Hematopoietic multipotent progenitor cell treated with erythropoietin and hydrocortisone succinate and interleukin-3 and kit ligand, for 15 days (in vitro differentiated cells): ENCODE data around the gene NLGN4X.
"Not testable (repeated sequence)": the region's sequence is repeated elsewhere in the genome, so short reads cannot be mapped to it uniquely, and the experiment has no call there.

Source experiments
- DNase-seq: peaks from one replicate; pipeline ENCODE4 v3.0.0-alpha.2; 2015; ENCODE audit warnings: low spot score

The NLGN4X gene

DNA sequence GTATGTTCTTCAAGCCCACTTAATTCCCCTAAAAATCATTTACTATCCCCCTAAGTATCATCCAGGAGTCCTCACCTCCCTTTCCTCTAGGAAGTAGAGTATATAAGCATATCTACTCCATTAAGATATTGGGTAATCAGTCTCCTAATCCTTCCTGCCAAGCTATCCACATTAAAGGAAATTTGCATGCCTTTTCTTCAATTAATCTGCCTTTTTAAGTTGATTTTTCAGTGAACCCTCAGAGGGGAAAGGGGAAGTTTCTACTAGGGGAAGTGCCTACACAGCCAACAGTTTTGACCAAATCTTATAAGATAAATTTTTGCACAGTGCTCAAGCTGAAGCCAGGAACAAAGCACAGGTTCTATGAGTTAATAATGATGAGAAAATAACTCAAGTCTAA, 222.8 kb downstream of the NLGN4X start:
- DNase-seq, result no peak

DNA sequence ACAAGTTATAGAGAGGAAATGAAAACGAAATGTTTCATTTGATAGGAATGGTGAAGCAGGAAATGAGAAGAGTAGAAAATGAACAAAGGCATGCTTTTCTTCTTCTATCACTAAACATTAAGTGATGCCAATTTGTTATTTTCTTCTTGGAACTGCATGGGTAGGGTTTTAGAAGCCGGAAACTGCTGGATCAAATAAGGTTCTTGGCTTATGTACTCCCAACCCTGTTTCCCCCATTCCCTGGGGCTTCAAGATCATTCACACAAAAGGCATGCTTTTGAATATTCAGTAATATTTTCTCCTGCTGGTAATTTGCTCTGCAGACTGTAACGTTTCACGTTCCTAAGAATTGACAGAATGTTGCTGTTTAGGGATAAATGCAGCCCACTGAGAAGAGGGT, 224.1 kb downstream of the NLGN4X start:
- DNase-seq, result no peak

DNA sequence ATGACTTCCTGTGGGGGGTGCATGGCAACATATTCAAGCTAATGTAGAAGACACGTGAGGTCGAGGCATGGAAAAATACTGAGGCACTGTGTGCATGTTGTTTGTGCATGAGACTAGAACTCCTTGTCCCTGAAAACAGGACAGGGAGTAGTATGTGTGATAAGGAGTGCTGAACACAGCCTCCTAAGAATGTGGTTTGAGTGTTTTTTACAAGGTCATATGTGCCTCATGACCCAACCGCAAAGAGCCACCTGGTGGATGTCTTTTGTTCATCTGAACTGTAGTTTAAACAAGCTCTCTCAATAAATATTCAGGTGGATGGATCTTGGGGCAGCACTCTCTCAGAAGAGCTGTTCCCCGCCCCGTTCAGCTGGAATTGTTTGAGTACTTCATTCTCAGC, 226.6 kb downstream of the NLGN4X start:
- DNase-seq, result no peak

DNA sequence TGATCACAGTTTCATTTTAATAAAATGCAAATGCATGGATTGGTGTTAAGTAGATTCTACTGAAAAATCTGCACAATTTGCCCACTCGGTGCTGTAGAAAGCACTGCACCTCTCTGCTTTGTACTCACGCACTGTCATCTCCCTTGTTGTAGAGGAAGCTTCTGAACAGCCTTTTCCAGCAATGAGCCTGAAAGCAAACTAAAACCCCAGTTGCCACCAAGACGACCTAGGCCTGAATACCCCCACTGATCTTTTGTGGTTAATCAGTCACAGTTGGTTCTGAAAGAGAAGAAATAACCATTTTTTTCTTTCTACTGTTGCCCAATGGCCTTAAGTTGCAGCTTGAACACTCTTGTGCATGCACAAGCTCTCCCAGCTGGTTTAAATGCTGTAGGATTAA, 229.8 kb downstream of the NLGN4X start:
- no peak for DNase-seq

GRCh38 chrX:5998456-5998855, 230.2 kb downstream of the NLGN4X start:
- no peak for DNase-seq

DNA sequence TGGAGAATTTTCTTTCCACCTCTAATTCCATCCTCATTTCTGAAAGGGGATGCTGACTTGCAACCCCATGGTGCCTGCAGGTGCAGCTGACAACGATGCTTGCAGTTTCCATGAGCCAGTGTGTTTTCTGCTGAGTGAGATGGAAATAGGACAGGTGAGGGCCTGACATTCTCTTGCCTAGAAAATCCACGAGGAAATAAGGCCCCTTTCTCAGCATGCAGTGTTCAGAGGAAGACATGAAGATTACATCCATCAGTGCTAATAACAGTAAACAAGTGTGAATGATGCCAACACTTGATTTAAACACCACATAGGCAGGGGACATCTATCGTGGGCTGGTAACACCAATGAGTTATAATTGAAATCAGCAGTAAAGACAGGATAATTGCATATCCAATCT, 237.3 kb downstream of the NLGN4X start:
- DNase-seq, result no peak

DNA sequence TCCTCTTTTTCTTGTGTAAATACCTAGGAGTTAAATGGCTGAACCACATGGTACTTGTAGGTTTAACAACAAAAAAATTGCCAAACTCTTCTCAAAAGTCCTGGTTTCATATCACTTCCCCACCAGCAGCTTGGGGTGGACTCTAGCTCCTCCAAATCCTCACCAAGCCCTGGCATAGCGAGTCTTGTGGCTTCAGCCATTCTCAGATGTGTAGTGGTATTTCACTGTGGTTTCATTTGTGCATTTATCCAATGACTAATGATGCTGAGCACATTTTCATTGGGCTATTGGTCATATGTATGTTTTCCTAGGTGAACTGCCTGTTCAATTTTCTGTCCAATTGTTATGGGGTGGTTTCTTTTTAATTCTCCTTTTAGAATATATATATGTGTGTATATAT, 249.3 kb downstream of the NLGN4X start:
- no peak for DNase-seq

- no peak for DNase-seq
Observed at GRCh38 chrX:5976332-5976731, 252.3 kb downstream of the NLGN4X start.

GRCh38 chrX:5971300-5971699, 257.4 kb downstream of the NLGN4X start:
- no peak for DNase-seq

DNA sequence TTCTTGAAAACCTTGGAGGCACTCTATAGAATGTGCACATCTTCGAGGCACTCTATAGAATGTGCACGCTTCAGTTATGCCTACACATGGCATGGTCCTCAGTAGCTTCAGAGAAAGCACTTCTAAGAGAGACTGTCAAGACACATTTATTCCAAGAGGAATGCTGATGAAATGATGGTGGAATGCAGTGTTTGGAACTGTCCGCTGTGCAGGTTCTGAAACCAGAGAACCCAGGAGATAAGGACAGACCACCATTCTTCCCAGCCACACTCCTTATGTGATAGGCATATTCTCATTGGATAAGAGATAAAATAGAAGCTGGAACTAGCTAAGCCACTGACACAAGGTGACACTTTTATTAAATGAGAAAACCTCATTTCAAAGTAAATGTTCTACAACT, 263.3 kb downstream of the NLGN4X start:
- DNase-seq, result no peak

DNA sequence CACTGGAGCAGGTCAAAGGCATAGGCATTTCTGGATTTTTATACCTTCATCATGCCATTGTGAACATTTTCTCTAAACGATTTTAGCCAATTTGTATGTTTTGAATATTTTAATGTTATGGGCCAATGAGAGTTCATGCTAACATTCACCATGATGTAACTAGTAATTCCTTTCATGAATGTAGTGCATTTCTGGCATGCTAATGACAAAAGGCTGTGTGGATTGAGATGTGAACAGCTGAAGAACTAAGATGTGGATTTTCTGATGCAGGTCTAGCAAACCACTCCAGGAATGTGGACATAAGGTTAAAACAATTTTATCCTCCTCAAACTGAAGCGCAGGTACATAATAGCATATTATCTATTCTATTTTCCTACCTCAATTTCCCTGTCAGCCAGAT, 269.4 kb downstream of the NLGN4X start:
- no peak for DNase-seq

- no peak for DNase-seq
Observed at GRCh38 chrX:5958523-5958922, 270.1 kb downstream of the NLGN4X start.

GRCh38 chrX:5957506-5957905, 271.2 kb downstream of the NLGN4X start:
- no peak for DNase-seq

- no peak for DNase-seq
Observed at GRCh38 chrX:5936438-5936837, 292.2 kb downstream of the NLGN4X start.

- DNase-seq, result no peak
Observed at GRCh38 chrX:5928224-5928623, 300.4 kb downstream of the NLGN4X start.

DNA sequence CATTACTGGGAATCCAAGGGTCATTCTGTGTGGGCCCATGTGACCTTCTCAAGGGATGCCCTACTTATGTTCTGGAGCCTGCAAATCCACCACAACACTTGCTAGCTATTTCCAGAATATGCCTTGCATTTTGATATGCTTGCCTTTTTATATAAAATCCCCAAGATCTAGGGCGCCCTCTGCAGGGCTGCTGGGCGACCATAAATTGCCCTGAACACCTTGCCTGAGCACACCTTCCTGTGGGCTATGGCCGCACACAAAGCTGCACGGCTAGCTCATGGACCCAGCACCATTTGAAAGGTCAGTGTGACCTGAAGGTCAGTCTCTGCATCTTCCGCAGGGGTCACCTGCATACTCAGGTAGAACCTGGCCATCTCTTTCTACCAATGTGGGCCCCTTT, 311.7 kb downstream of the NLGN4X start:
- DNase-seq, result no peak

DNA sequence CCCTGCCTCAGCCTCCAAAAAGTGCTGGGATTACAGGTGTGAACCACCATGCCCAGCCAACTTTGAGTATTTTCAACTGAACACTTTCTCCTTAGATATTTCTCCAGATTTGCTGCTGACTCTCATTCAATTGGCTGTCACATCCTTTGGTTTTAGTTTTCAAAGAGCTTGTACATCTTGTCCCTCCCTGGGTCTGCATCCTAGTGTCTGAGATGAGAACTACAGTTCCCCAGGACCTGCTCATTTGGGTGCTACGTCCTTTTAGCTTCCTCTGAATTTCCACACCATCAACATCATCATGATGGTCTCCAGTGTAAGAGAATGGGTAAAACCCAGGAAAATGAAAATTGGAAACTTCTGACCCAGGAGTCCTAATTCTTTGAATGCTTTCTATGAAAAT, 312.9 kb downstream of the NLGN4X start:
- no peak for DNase-seq

GRCh38 chrX:5907207-5907606, 321.5 kb downstream of the NLGN4X start:
- no peak for DNase-seq

DNA sequence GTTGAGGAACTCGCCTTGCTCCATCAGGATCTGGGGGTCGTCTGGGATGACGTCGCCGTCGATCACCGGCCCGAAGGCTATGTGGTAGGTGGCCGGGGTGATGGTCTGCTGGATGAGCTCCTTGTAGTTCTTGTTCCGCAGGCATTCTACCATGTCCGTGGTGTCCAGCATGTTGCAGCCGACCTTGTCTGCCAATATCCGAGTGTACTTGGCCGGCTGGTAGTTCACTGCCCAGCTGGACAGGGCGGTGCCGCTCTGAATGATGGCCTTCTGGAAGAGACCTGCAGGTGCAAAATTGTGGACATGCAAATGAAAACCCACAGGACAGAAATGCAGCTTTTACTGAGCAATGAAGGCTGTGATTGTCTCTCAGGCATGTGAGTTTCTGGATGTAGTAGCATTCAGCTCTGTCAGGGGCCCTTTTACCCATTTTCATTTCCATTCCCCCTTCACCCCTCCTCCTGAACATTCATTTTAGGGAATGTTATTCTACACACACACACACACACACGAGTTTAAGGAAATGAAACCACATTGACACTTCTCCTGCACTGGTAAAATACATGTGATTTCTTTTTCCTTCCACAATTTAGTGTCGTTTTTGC, 325.0 kb downstream of the NLGN4X start:
- DNase-seq, result not testable (repeated sequence)

- no peak for DNase-seq
Observed at GRCh38 chrX:5898463-5898862, 330.2 kb downstream of the NLGN4X start.

DNA sequence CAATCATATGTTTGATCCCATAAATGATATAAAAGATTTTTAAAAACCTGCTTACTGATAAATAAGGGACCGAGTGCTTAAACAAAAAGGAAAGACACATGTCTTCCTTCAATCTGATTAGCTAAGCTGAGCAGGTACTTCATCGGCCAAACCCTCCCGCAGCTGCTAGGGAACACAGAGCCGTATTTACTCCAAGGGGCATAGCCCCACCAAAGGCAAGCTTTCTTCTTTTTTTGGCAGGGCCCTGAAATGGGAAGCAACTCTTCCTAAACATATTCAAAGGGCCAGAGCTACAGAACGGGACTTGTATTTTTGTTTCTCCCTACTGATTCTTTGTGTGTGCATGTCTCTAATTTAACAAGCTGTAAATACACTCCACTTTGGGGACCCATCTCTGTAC, 337.3 kb downstream of the NLGN4X start:
- no peak for DNase-seq

DNA sequence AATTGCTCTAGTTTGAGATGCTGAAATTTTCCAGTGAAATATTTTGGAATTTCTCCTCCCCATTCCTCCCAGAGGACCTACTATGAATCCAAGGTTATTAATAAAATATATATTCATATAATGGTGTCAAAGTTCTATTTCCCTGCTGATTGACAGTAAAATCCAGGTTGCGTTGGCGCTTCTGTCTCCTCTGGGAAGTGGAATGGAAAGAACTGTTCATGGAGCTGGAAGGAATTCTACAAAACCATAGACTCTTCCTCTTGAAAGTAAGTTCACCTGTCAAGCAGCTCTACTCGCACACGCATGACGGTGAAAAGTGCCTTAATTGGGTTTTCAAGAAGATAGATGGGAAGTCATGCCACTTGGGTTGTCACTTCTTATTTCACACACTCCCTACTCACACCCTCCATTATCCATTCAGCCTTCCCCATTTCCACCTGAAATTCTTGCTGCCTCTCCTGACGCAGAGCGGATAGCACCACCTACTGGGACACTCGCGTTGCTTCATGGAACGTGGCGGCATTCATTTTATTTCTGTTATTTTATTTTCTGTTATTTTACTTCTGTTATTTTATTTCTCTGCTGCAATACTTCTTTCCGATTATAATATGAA, 351.6 kb downstream of the NLGN4X start:
- no peak for DNase-seq

DNA sequence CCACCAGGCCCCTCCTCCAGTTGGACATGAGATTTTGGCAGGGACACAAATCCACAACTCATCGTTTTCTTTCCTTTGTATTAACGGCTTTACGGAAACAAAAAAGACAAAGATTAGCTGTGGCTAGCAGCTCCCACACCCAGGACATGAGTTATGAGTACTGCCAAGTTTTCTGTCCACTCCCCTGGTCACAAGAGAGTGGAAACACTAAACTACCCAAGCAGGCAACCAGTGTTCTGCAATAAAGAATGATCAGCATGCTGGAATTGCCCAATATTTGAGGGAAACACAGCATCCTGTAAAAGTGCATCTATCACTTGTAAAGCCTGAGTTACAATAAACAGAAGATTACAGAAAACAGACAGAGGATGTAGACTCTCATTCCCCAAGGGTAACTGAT, 358.4 kb downstream of the NLGN4X start:
- DNase-seq, result no peak

- no peak for DNase-seq
Observed at GRCh38 chrX:5869786-5870185, 358.9 kb downstream of the NLGN4X start.
